CD14-positive monocyte (primary cell): ENCODE results near the gene PPT2. TPM values are rescaled to one million over a fixed set of nuclear protein-coding genes. Genes with fewer than 3 reads are reported as not detected.

Experiments used
- DNase-seq, 3 donors: peaks; one replicate each; pipeline ENCODE4 v3.0.0-alpha.2; 2011 to 2022
- H2AFZ ChIP-seq: 2 replicates; pipeline ENCODE4 v1.6.0; 2012; ENCODE audit warnings: mild to moderate bottlenecking, low read depth, low read length, inconsistent platforms; ENCODE audit not compliant: insufficient read depth, poor library complexity, severe bottlenecking
- H3K27ac ChIP-seq, 2 donors: 1 replicate in 1 of 2; 2 replicates in 1 of 2; pipeline ENCODE4 v1.5.1; 2012 to 2013; ENCODE audit warnings: low read length in 2 of 2, control low read depth in 1 of 2, inconsistent platforms in 1 of 2, low read depth in 1 of 2, mild to moderate bottlenecking in 1 of 2
- H3K27me3 ChIP-seq, 2 donors: one replicate each; pipeline versions ENCODE4 v1.6.0 to v1.6.1; 2011 to 2013; ENCODE audit warnings: low read length in 2 of 2; ENCODE audit not compliant: control insufficient read depth in 2 of 2, insufficient read depth in 2 of 2
- H3K36me3 ChIP-seq, 2 donors: replicated peaks in 1 of 2; 1 replicate in 1 of 2; 2 replicates in 1 of 2; pipeline versions ENCODE4 v1.5.1 to v1.6.1; 2012 to 2013; ENCODE audit warnings: low read length in 2 of 2, control low read depth in 1 of 2, inconsistent platforms in 1 of 2, mild to moderate bottlenecking in 1 of 2; ENCODE audit not compliant: insufficient read depth in 2 of 2, control insufficient read depth in 1 of 2
- H3K4me1 ChIP-seq, 2 donors: 1 replicate in 1 of 2; 2 replicates in 1 of 2; pipeline versions ENCODE4 v1.5.1 to v1.6.1; 2012 to 2013; ENCODE audit warnings: low read length in 2 of 2, control low read depth in 1 of 2, inconsistent platforms in 1 of 2, mild to moderate bottlenecking in 1 of 2, moderate library complexity in 1 of 2; ENCODE audit not compliant: insufficient read depth in 2 of 2, control insufficient read depth in 1 of 2
- H3K4me2 ChIP-seq: replicated peaks from 2 replicates; pipeline ENCODE3; 2012; ENCODE audit warnings: low read length, moderate library complexity, mild to moderate bottlenecking; ENCODE audit not compliant: poor library complexity, severe bottlenecking; ENCODE audit errors: extremely low read depth
- H3K4me3 ChIP-seq, 3 experiments: fragments of 200-600 bp in 1 of 3; sonication (generic) in 1 of 3; replicated peaks in 1 of 3; 1 replicate in 2 of 3; 2 replicates in 1 of 3; pipeline ENCODE4 v1.5.1; 2011 to 2013; ENCODE audit warnings: low read length in 3 of 3, mild to moderate bottlenecking in 3 of 3, control low read depth in 2 of 3, low read depth in 2 of 3, inconsistent platforms in 1 of 3, moderate library complexity in 1 of 3
- H3K79me2 ChIP-seq: 2 replicates; pipeline ENCODE4 v1.6.0; 2012; ENCODE audit warnings: mild to moderate bottlenecking, control low read depth, inconsistent platforms, low read length, moderate library complexity; ENCODE audit not compliant: insufficient read depth
- H3K9ac ChIP-seq: 2 replicates; pipeline ENCODE4 v1.6.0; 2017; ENCODE audit warnings: low read length, mild to moderate bottlenecking; ENCODE audit not compliant: insufficient read depth, poor library complexity, severe bottlenecking
- H3K9me3 ChIP-seq, 2 donors: replicated peaks in 1 of 2; 1 replicate in 1 of 2; 2 replicates in 1 of 2; pipeline versions ENCODE4 v1.5.1 to v1.6.1; 2012 to 2013; ENCODE audit warnings: low read length in 2 of 2, control low read depth in 1 of 2; ENCODE audit not compliant: control insufficient read depth in 1 of 2, insufficient read depth in 1 of 2
- H4K20me1 ChIP-seq: 2 replicates; pipeline ENCODE4 v1.6.0; 2012; ENCODE audit warnings: mild to moderate bottlenecking, low read length, control low read depth, moderate library complexity; ENCODE audit not compliant: insufficient read depth
- H3K27ac Mint-ChIP-seq, 7 donors: one replicate each; pipeline ENCODE4 v1.8.0; 2020; ENCODE audit warnings: mild to moderate bottlenecking in 7 of 7, mixed read lengths in 7 of 7, moderate library complexity in 6 of 7, inconsistent platforms in 2 of 7
- H3K27me3 Mint-ChIP-seq, 3 donors: one replicate each; pipeline ENCODE4 v1.8.0; 2021 to 2022; ENCODE audit warnings: low read depth in 3 of 3, mild to moderate bottlenecking in 3 of 3, mixed read lengths in 3 of 3, moderate library complexity in 3 of 3, inconsistent platforms in 1 of 3
- H3K36me3 Mint-ChIP-seq, 2 donors: one replicate each; pipeline ENCODE4 v1.8.0; 2020; ENCODE audit warnings: mixed read lengths in 2 of 2, inconsistent platforms in 1 of 2, mild to moderate bottlenecking in 1 of 2
- H3K4me1 Mint-ChIP-seq: one replicate; pipeline ENCODE4 v1.8.0; 2020; ENCODE audit warnings: mild to moderate bottlenecking, mixed read lengths
- H3K4me3 Mint-ChIP-seq, 2 donors: one replicate each; pipeline ENCODE4 v1.8.0; 2020; ENCODE audit warnings: mild to moderate bottlenecking in 2 of 2, mixed read lengths in 2 of 2, moderate library complexity in 1 of 2
- H3K9me3 Mint-ChIP-seq, 7 donors: one replicate each; pipeline ENCODE4 v1.8.0; 2020 to 2022; ENCODE audit warnings: mixed read lengths in 7 of 7, mild to moderate bottlenecking in 6 of 7, moderate library complexity in 6 of 7, inconsistent platforms in 2 of 7
- WGBS: methylation state at CpG from one replicate; pipeline ENCODE4 v1.1.5; 2013; ENCODE audit warnings: missing lambda C conversion rate; ENCODE audit not compliant: insufficient coverage; 5-methylcytosine and 5-hydroxymethylcytosine counted together
- intact Hi-C, 2 donors: fragments of 100-400 bp; cut with micrococcal nuclease; formaldehyde crosslinking; loops; one replicate each; pipeline versions ENCODE4 v1.15.0 to v1.15.1; 2023
- polyA plus RNA-seq, 3 donors: library from polyadenylated mRNA; depleted of rRNA in 1 of 3; unstranded in 2 of 3; stranded (reverse) in 1 of 3; fragments of 300-500 nt in 2 of 3; fragments of >200 nt in 1 of 3; fragmentation: Illumina TruSeq in 2 of 3; gene quantifications; 1 replicate in 2 of 3; 2 replicates in 1 of 3; pipeline ENCODE4 v1.2.3, GENCODE V29; 2012 to 2021
- TF ChIP-seq, protein P1 (sequence below): fragments of 200-600 bp; IDR thresholded peaks from one replicate; pipeline ENCODE4 v1.8.0; 2022; ENCODE audit warnings: antibody characterized with exemption, mild to moderate bottlenecking

PPT2 gene
- polyA plus RNA-seq, 3 donors, result 1.4 to 4.0 (median 1.8) TPM

- Mint-ChIP-seq H3K27me3 (peaks cover 66 to 87% (median 79%) of the 10 kb centered on the region in 3 donors), H3K36me3 (peaks cover 0 to 13% of the 10 kb centered on the region in 2 donors), H3K4me3 (peak overlapping the region; percentile 49 to 75), H3K27ac (no peak overlapping the region), H3K4me1 (peaks cover 41% of the 10 kb centered on the region), H3K9me3 (peaks cover 0 to 31% (median 11%) of the 10 kb centered on the region in 7 donors)
- WGBS, result 0% methylated on average over 3 of the region's 8 CpGs
- TF ChIP-seq, protein P1, sequence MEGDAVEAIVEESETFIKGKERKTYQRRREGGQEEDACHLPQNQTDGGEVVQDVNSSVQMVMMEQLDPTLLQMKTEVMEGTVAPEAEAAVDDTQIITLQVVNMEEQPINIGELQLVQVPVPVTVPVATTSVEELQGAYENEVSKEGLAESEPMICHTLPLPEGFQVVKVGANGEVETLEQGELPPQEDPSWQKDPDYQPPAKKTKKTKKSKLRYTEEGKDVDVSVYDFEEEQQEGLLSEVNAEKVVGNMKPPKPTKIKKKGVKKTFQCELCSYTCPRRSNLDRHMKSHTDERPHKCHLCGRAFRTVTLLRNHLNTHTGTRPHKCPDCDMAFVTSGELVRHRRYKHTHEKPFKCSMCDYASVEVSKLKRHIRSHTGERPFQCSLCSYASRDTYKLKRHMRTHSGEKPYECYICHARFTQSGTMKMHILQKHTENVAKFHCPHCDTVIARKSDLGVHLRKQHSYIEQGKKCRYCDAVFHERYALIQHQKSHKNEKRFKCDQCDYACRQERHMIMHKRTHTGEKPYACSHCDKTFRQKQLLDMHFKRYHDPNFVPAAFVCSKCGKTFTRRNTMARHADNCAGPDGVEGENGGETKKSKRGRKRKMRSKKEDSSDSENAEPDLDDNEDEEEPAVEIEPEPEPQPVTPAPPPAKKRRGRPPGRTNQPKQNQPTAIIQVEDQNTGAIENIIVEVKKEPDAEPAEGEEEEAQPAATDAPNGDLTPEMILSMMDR, result no peak
- Histone ChIP-seq H3K36me3 (no peaks in the 10 kb centered on the region), H3K9ac (no peak overlapping the region), H3K4me3 (no peak overlapping the region), H3K4me1 (peaks cover 33 to 37% of the 10 kb centered on the region in 2 donors), H3K27me3 (peaks cover 36 to 74% of the 10 kb centered on the region in 2 donors), H2AFZ (no peak overlapping the region), H3K4me2 (no peak overlapping the region), H3K27ac (no peak overlapping the region), H4K20me1 (no peaks in the 10 kb centered on the region), H3K79me2 (no peaks in the 10 kb centered on the region), H3K9me3 (peaks cover 0 to 11% of the 10 kb centered on the region in 2 donors)
- intact Hi-C loops, result no loop called here
- DNase-seq, result no peak
Measured at GRCh38 chr6:32151181-32151862, 2.6 kb upstream of the PPT2 start.

GRCh38 chr6:32151863-32152768, 1.8 kb upstream of the PPT2 start, which contains the start of gene PRRT1:
Gene PRRT1, minus strand, starts transcription at chr6:32151939. Its CDS starts 112 bp downstream, at chr6:32151827.
- Histone ChIP-seq H3K4me1 (peaks cover 33 to 37% of the 10 kb centered on the region in 2 donors), H2AFZ (no peak within 1 kb of the TSS), H4K20me1 (no peaks in the 10 kb centered on the region), H3K27ac (no peak within 1 kb of the TSS), H3K27me3 (peaks cover 36 to 68% of the 10 kb centered on the region in 2 donors), H3K4me2 (no peak within 1 kb of the TSS), H3K9me3 (peaks cover 0 to 11% of the 10 kb centered on the region in 2 donors), H3K4me3 (no peak within 1 kb of the TSS), H3K36me3 (no peaks in the 10 kb centered on the region), H3K9ac (no peak within 1 kb of the TSS), H3K79me2 (no peaks in the 10 kb centered on the region)
- Mint-ChIP-seq H3K27ac (peak within 1 kb of the TSS in 2 of 7 donors; percentile 3 to 51), H3K36me3 (peaks cover 0 to 13% of the 10 kb centered on the region in 2 donors), H3K4me1 (peaks cover 41% of the 10 kb centered on the region), H3K4me3 (peak within 1 kb of the TSS; percentile 49 to 100), H3K27me3 (peaks cover 60 to 81% (median 72%) of the 10 kb centered on the region in 3 donors), H3K9me3 (peaks cover 0 to 29% (median 11%) of the 10 kb centered on the region in 7 donors)
- WGBS, result 27% methylated on average over 1 of the region's 24 CpGs
- no peak for DNase-seq
- TF ChIP-seq, protein P1, result no peak
- intact Hi-C loops, result no loop called here
